T47D (cell line): ENCODE measurements around the gene VILL.
A peak's percentile ranks its signal among the peaks of the same experiment; 100 is the strongest.
"Not testable (repeated sequence)": the region's sequence is repeated elsewhere in the genome, so short reads cannot be mapped to it uniquely, and the experiment has no call there.

Source experiments
- DNase-seq, 2 experiments: peaks; one replicate each; pipeline versions ENCODE4 v3.0.0 to v3.0.0-alpha.2; 2011 to 2012; ENCODE audit warnings: low read depth in 1 of 2, low spot score in 1 of 2
- JUND ChIP-seq: IDR thresholded peaks from 2 replicates; pipeline ENCODE4 v1.6.1; 2012; ENCODE audit warnings: low read depth
- in situ Hi-C: cut with HindIII; loops from 2 replicates; pipeline ENCODE4 v1.10.0; 2016; ENCODE audit warnings: low sequenced_read_pairs, low pct_unique_long_range_greater_than_20kb

Gene VILL

DNA sequence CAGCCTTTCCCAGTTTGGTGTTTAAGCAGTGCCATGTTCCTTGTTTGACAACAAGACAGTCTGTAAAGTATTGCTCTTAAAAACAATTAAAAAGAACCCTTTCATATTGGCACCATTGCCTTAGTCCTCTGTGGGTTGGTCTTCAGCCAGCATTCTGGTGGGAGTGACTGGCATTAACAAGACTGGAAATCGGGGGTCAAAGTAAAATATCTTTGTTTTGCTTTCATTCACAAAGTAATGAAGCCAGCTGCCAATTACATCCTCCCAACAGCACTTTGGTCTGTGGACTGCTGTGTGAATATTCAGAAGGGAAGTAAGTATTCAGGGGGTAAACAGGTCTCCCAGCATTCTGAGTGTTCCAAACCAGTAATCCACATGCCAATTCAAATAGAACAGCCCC, 8.3 kb upstream of the VILL start:
- DNase-seq = peak in 1 of 2 experiments; percentile 48
- in situ Hi-C loops = no loop called here
- no peak for TF ChIP-seq JUND

DNA sequence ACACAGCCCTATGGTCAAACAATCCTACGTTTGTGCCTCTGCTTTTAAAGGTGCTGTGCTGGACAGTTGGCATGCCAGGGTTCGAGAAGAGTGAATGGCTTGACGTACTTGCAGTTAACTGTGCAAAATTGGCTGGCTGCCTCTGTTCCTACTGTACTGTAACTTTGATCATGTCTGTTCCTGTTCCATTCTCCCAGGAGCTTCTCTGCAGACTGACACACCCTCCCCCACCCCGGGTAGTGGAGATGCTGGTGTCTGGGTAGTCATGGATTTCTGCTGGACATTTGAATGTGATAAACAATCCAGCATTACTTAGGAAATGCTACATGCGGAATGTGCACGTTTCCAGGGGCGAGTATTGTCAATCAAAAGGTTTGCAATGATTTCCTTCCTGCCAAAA, 6.5 kb upstream of the VILL start:
- DNase-seq = no peak
- no peak for TF ChIP-seq JUND

DNA sequence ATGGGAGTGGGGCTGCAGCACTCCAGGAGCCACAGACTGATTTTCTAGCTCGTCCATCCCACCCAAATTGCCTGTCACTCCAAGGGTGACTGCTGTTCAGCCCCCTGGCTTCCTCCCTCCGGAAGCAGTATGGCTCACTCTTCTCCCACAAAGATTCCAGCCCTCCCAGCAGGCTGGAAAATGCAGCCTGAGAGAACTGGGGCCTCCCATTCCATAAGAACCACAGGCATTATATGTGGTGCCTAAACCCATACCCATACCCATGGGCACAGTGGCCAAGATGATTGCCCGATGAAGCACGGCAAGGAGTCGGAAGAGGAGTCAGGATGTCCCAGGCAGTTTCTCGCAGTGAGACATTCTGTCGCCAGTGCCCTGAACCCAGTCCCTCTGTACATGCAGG, 6.0 kb upstream of the VILL start:
- in situ Hi-C loops = no loop called here

More for the DNA sequence above, 6.5 kb upstream of the VILL start:
- in situ Hi-C loops = no loop called here

DNA sequence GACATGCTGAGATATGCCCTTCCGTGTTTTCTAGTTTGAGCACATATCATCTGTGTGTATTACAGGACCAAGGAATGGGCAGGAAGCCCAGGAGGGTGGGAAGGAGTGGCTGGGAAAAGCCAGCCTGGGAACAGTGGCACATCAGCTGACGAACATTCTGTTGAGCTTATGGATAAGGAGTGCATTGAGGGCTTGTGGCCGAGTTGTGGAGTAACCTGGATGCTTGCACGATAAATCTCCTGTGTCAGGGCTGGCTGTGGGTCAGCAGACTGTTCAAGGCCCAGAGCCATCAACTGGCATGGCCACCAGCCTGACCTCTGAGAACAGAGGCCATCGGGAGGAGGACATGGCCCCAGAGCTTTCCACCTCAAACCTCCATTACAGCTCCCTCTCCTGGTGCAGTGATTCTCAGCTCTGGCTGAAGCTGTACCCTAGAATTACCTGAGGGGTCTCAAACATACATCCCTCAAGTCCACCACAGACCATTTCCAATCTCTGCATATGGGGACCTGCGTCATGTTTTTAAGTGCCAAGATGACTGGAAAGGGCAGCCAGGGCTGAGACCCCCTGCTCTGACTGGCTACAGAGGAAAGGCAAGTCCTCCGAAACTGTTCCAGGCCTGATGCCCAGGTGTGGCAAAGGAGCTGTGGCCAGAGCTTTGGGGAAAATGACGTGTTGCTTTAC, 4.8 kb upstream of the VILL start:
- DNase-seq = no peak
- no peak for TF ChIP-seq JUND
- in situ Hi-C loops = no loop called here

More for the DNA sequence above, 6.0 kb upstream of the VILL start:
- no peak for TF ChIP-seq JUND
- DNase-seq = no peak

- peak in 1 of 2 experiments; percentile 46 for DNase-seq
- TF ChIP-seq JUND = no peak
- in situ Hi-C loops = no loop called here
Observed at GRCh38 chr3:37986479-37987314, 3.9 kb upstream of the VILL start.

DNA sequence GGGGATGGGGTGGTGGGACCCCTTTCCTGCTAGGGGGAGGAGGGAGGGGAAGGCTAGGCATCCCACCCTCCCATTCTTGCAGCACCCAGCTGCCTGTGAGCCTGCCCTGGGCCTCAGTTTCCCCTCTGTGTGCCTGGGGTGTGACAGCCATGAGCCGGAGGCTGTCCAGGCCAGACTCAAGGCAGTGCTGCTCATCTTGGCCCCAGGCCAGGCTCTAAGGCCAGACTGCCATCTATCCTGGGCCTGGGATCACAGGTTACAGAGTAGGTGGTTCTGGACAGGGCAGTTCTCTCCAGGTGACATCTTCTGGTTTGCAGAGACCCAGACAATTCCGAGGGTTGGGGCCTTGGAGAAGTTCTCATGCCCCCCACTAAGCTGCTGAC, 3.3 kb upstream of the VILL start:
- in situ Hi-C loops = no loop called here
- TF ChIP-seq JUND = no peak
- DNase-seq = no peak

DNA sequence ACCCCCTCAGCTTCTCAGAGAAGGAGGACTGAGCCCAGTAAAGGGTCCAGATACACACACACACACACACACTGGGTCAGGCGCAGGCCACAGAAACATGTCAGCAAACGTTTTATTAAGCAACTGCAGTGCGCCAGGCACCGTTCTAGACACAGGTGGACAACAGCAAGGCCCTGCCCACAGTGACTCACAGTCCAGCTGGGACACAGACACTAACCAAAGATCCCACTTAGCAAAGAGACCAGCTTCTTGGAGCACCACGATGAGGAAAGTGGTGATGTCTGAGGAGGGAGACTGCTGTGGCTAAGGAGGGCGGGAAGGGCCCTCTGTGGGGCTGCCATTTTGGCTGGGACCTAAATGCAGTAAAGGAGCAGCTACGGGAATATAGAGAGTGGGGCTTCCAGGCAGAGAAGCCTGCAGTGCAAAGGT, 2.8 kb upstream of the VILL start:
- no peak for DNase-seq
- in situ Hi-C loops = no loop called here
- TF ChIP-seq JUND = no peak

DNA sequence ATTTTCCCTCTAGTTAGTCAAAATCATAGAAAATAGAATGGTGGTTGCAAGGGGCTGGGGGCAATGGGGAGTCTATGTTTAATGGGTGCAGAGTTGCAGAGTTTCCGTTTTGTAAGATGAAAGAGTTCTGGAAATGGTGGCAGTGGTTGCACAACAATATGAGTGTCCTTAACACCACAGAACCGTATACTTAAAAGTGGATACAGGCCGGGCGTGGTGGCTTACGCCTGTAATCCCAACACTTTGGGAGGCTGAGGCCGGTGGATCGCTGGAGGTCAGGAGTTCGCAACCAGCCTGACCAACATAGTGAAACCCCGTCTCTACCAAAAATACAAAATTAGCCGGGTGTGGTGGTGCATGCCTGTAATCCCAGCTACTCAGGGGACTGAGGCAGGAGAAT, 2.2 kb upstream of the VILL start:
- in situ Hi-C loops, DNase-seq: not testable (repeated sequence)

DNA sequence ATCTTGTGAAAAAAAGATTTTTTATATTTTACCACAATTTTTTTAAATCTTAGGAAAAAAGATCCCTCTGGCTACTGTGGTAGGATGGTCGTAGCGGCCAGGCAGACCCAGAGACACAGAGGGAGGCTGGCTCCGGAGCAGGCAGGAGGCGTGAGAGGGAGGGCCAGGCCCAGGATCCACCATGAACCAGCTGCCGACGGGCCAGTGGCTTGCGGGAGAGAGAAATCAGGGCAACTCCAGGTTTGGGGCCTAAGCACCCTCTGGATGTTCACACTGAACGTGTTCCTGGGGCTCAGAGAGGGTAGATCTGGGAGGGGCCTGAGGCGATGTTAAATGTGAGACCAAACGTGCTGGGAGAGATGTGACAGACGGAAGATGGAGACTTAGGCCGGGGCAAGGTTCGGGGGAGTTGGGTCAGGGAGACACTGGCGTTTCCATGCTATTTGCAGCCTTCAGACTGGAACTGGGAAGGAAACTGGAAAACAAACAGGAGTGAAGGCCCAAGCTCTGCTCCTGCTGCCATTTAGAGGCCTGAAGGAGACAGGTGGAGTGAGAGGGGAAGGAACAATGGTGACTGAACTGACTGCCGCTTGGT, 1.6 kb upstream of the VILL start:
- DNase-seq = no peak
- no peak for TF ChIP-seq JUND
- in situ Hi-C loops = no loop called here

DNA sequence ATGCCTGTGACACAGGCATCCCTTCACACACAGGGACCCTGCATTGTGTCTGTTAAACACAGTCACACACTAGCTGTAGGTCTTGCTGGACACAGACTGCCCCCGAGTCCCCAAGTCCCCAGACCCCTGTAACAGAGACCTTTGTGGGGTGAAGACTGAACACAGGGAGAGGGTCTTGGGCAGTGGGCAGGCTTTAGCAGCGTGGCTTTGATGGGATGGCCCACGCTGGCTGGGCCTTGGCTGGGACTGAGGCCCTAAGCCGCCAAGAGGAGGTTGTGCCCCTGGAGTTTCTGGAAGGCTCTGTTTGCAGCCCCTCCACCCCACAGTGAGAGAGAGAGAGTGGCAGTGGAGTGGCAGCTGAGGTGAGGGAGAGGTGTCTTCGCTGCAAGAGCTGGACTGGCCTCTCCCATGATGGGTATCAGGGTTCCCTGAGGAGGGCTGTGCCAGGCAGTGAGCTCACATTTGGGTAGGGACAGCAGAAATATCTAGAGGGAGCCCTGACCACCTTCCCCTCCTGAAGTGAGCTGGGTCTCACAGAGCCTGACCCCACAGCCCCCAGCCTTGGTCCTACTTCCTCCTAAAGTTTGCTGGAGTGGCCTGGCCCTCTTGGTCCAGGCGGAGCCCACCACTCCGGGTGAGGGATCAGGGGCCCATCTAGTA, 635 bp upstream of the VILL start:
- in situ Hi-C loops = no loop called here
- TF ChIP-seq JUND = no peak
- DNase-seq = no peak

GRCh38 chr3:37991109-37991508, 523 bp downstream of the VILL start:
- in situ Hi-C loops = no loop called here
- no peak for TF ChIP-seq JUND
- DNase-seq = no peak

DNA sequence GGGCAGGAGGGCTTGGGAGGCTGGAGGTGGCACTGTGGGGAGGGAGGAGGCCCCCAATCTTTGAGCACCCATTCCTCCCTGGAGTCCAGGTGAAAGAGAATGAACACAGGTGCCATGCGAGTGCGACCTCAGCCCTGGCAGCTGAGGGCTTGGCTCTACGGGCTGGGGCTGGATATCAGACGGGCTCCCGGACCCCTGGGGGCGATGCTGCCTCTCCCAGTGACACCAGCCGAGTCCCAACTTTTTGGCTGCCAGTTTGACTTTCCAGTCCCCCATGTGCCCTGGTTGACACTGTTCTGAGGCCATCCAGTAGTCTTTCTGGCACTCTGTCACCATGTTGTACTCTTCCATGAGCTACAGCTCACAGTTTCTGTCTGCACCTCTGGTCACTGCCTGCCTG, 1.2 kb downstream of the VILL start:
- DNase-seq = no peak
- in situ Hi-C loops = no loop called here
- TF ChIP-seq JUND = no peak
